Fibroblast of lung (primary cell): ENCODE data around the gene SLC39A7. TPM values are rescaled to one million over a fixed set of nuclear protein-coding genes. Genes with fewer than 3 reads are reported as not detected.

ENCODE experiments used
- DNase-seq, 2 donors: peaks; one replicate each; pipeline versions ENCODE4 v3.0.0 to v3.0.0-alpha.2; 2010; ENCODE audit warnings: low read depth in 2 of 2
- H2AFZ ChIP-seq: 2 replicates; pipeline ENCODE4 v1.5.1; 2012; ENCODE audit warnings: low read length, control low read depth, inconsistent platforms
- H3K27ac ChIP-seq: 2 replicates; pipeline ENCODE4 v1.5.1; 2011; ENCODE audit warnings: low read length, control low read depth; ENCODE audit not compliant: insufficient read depth
- H3K27me3 ChIP-seq: 2 replicates; pipeline ENCODE4 v1.5.1; 2011; ENCODE audit warnings: mild to moderate bottlenecking, low read length; ENCODE audit not compliant: control insufficient read depth, insufficient read depth
- H3K36me3 ChIP-seq: 2 replicates; pipeline ENCODE4 v1.5.1; 2011; ENCODE audit warnings: low read length; ENCODE audit not compliant: control insufficient read depth, insufficient read depth
- H3K4me1 ChIP-seq: 2 replicates; pipeline ENCODE4 v1.5.1; 2011; ENCODE audit warnings: low read length; ENCODE audit not compliant: control insufficient read depth, insufficient read depth; ENCODE audit errors: extremely low read depth
- H3K4me2 ChIP-seq: 2 replicates; pipeline ENCODE4 v1.5.1; 2011; ENCODE audit warnings: low read length, control low read depth; ENCODE audit not compliant: insufficient read depth; ENCODE audit errors: extremely low read depth
- H3K4me3 ChIP-seq, 4 experiments: fragments of 200-600 bp in 1 of 4; sonication (generic) in 1 of 4; replicated peaks in 1 of 4; 2 replicates each; pipeline ENCODE4 v1.5.1; 2011 to 2016; ENCODE audit warnings: low read length in 4 of 4, low read depth in 3 of 4, mild to moderate bottlenecking in 3 of 4, control low read depth in 2 of 4, inconsistent platforms in 1 of 4, mixed read lengths in 1 of 4; ENCODE audit not compliant: insufficient read depth in 1 of 4; ENCODE audit errors: control extremely low read depth in 1 of 4
- H3K79me2 ChIP-seq: 2 replicates; pipeline ENCODE4 v1.5.1; 2012; ENCODE audit warnings: mild to moderate bottlenecking, low read length, inconsistent platforms; ENCODE audit not compliant: control insufficient read depth, insufficient read depth
- H3K9ac ChIP-seq: 2 replicates; pipeline ENCODE4 v1.5.1; 2011; ENCODE audit warnings: mild to moderate bottlenecking, low read length, control low read depth; ENCODE audit not compliant: insufficient read depth
- H3K9me3 ChIP-seq: 2 replicates; pipeline ENCODE4 v1.5.1; 2012; ENCODE audit warnings: low read depth, low read length; ENCODE audit not compliant: control insufficient read depth, insufficient read depth
- H4K20me1 ChIP-seq: 2 replicates; pipeline ENCODE4 v1.5.1; 2011; ENCODE audit warnings: low read length; ENCODE audit not compliant: control insufficient read depth, insufficient read depth; ENCODE audit errors: extremely low read depth
- CTCF ChIP-seq, 2 donors: IDR thresholded peaks in 1 of 2; conservative IDR thresholded peaks in 1 of 2; 1 replicate in 1 of 2; 2 replicates in 1 of 2; pipeline ENCODE4 v1.5.1; 2011 to 2012; ENCODE audit warnings: low read length in 2 of 2, control low read depth in 1 of 2, inconsistent platforms in 1 of 2, low read depth in 1 of 2, mild to moderate bottlenecking in 1 of 2
- EZH2 ChIP-seq: IDR thresholded peaks from 2 replicates; pipeline ENCODE4 v1.5.1; 2012; ENCODE audit warnings: low read length, control low read depth, mild to moderate bottlenecking; ENCODE audit errors: missing control alignments
- polyA plus RNA-seq, 2 donors: library from polyadenylated mRNA; depleted of rRNA in 1 of 2; stranded (reverse) in 1 of 2; unstranded in 1 of 2; fragments of >200 nt; gene quantifications; 2 replicates each; pipeline ENCODE4 v1.2.1, GENCODE V29; 2011 to 2012; ENCODE audit warnings: missing spikeins in 1 of 2
- total RNA-seq: library from RNA; depleted of rRNA; stranded (reverse); fragments of >200 nt; gene quantifications from 2 replicates; pipeline ENCODE4 v1.2.1, GENCODE V29; 2014

Gene SLC39A7
- total and polyA plus RNA-seq, 2 donors (not counting 1 experiment from before 2014, with no cell fraction given): 112 to 160 TPM

- peak overlapping the region; percentile 76 for H3K4me2 ChIP-seq
- no peaks in the 10 kb centered on the region for H3K79me2 ChIP-seq
- no peak overlapping the region for H2AFZ ChIP-seq
- no peak for TF ChIP-seq CTCF (conservative IDR thresholded peaks at IDR 0.05 in 1 of 2, IDR thresholded peaks at IDR 0.05 in 1 of 2; ENCODE audit: low read depth in 1 of 2, low read length in 2 of 2)
- no peak for TF ChIP-seq EZH2
- no peaks in the 10 kb centered on the region for H3K36me3 ChIP-seq
- peaks cover 5% of the 10 kb centered on the region for H3K4me1 ChIP-seq
- H3K9me3 ChIP-seq: no peaks in the 10 kb centered on the region
- H3K4me3 ChIP-seq: peak overlapping the region in 1 of 4 experiments; percentile 52
- H4K20me1 ChIP-seq: no peaks in the 10 kb centered on the region
- no peak overlapping the region for H3K9ac ChIP-seq
- no peaks in the 10 kb centered on the region for H3K27me3 ChIP-seq
- peak; percentile 89 to 96 for DNase-seq
- H3K27ac ChIP-seq: peak overlapping the region; percentile 48
Observed at GRCh38 chr6:33160728-33161344, 39.8 kb upstream of the SLC39A7 start.

GRCh38 chr6:33161354-33162331, 39.0 kb upstream of the SLC39A7 start:
- peak; percentile 49 to 53 for DNase-seq
- H3K4me1 ChIP-seq: peaks cover 5% of the 10 kb centered on the region
- H4K20me1 ChIP-seq: no peaks in the 10 kb centered on the region
- peak overlapping the region; percentile 70 for H3K9ac ChIP-seq
- peak overlapping the region; percentile 76 for H3K4me2 ChIP-seq
- H2AFZ ChIP-seq: peak overlapping the region; percentile 84
- no peaks in the 10 kb centered on the region for H3K79me2 ChIP-seq
- peak overlapping the region; percentile 48 for H3K27ac ChIP-seq
- peak overlapping the region; percentile 24 to 56 (median 46) for H3K4me3 ChIP-seq
- H3K27me3 ChIP-seq: no peaks in the 10 kb centered on the region
- peak; percentile 83 to 89 for TF ChIP-seq CTCF (conservative IDR thresholded peaks at IDR 0.05 in 1 of 2, IDR thresholded peaks at IDR 0.05 in 1 of 2; ENCODE audit: low read depth in 1 of 2, low read length in 2 of 2)
- no peak for TF ChIP-seq EZH2
- H3K9me3 ChIP-seq: no peaks in the 10 kb centered on the region
- H3K36me3 ChIP-seq: no peaks in the 10 kb centered on the region

- H2AFZ ChIP-seq: no peak overlapping the region
- no peaks in the 10 kb centered on the region for H3K27me3 ChIP-seq
- no peaks in the 10 kb centered on the region for H3K9me3 ChIP-seq
- H3K79me2 ChIP-seq: no peaks in the 10 kb centered on the region
- H3K27ac ChIP-seq: no peak overlapping the region
- no peak overlapping the region for H3K4me3 ChIP-seq
- H3K36me3 ChIP-seq: no peaks in the 10 kb centered on the region
- H3K4me2 ChIP-seq: no peak overlapping the region
- H3K4me1 ChIP-seq: peaks cover 5% of the 10 kb centered on the region
- no peak for DNase-seq
- no peak for TF ChIP-seq EZH2
- TF ChIP-seq CTCF (conservative IDR thresholded peaks at IDR 0.05 in 1 of 2, IDR thresholded peaks at IDR 0.05 in 1 of 2; ENCODE audit: low read depth in 1 of 2, low read length in 2 of 2): no peak
- H4K20me1 ChIP-seq: no peaks in the 10 kb centered on the region
- no peak overlapping the region for H3K9ac ChIP-seq
Observed at GRCh38 chr6:33163540-33163939, 37.1 kb upstream of the SLC39A7 start.
